Stimulated activated CD8-positive, alpha-beta memory T cell treated with anti-CD3 and anti-CD28 coated beads, Interleukin-4, amount 100 ng/mL, for 4 hours (primary cell): ENCODE measurements around the gene HEATR5A.
"Not testable (repeated sequence)": the region's sequence is repeated elsewhere in the genome, so short reads cannot be mapped to it uniquely, and the experiment has no call there.

ENCODE experiments used
- DNase-seq, 2 donors: peaks; one replicate each; pipeline ENCODE4 v3.0.0-alpha.2; 2020; ENCODE audit warnings: low read depth in 2 of 2, low spot score in 1 of 2

HEATR5A gene

GRCh38 chr14:31258427-31259039 lies 161.8 kb downstream of the HEATR5A start:
- no peak for DNase-seq

- DNase-seq = not testable (repeated sequence)
Measured at GRCh38 chr14:31257554-31258426, 162.6 kb downstream of the HEATR5A start.

- no peak for DNase-seq
Measured at GRCh38 chr14:31257244-31257553, 163.2 kb downstream of the HEATR5A start.

GRCh38 chr14:31256534-31257243 lies 163.7 kb downstream of the HEATR5A start:
- DNase-seq = no peak

GRCh38 chr14:31255918-31256317 lies 164.4 kb downstream of the HEATR5A start:
- not testable (repeated sequence) for DNase-seq

- no peak for DNase-seq
Measured at GRCh38 chr14:31255286-31255685, 165.1 kb downstream of the HEATR5A start.

GRCh38 chr14:31253746-31254471 lies 166.4 kb downstream of the HEATR5A start:
- no peak for DNase-seq

GRCh38 chr14:31252865-31253264 lies 167.5 kb downstream of the HEATR5A start:
- no peak for DNase-seq

- no peak for DNase-seq
Measured at GRCh38 chr14:31251028-31251958, 169.1 kb downstream of the HEATR5A start.

GRCh38 chr14:31244626-31245025 lies 175.7 kb downstream of the HEATR5A start:
- no peak for DNase-seq

GRCh38 chr14:31243860-31244259 lies 176.5 kb downstream of the HEATR5A start:
- no peak for DNase-seq

- DNase-seq = not testable (repeated sequence)
Measured at GRCh38 chr14:31242161-31242940, 178.0 kb downstream of the HEATR5A start.
